Neural progenitor cell (in vitro differentiated cells): Measurements from ENCODE around the gene JDP2. TPM values are rescaled to one million over a fixed set of nuclear protein-coding genes. Genes with fewer than 3 reads are reported as not detected.

ENCODE experiments used
- DNase-seq: peaks from one replicate; pipeline ENCODE4 v3.0.0-alpha.2; 2016; ENCODE audit warnings: low spot score
- H2AFZ ChIP-seq: fragments of 200-600 bp; sonication (generic); replicated peaks from 2 replicates; pipeline ENCODE4 v1.6.1; 2016; ENCODE audit warnings: antibody characterized with exemption
- H3F3A ChIP-seq: fragments of 200-600 bp; sonication (generic); 2 replicates; pipeline ENCODE4 v1.6.1; 2016; ENCODE audit warnings: antibody characterized with exemption, low read depth
- H3K27ac ChIP-seq: fragments of 200-600 bp; sonication (generic); 2 replicates; pipeline ENCODE4 v1.5.1; 2016; ENCODE audit warnings: mild to moderate bottlenecking
- H3K27me3 ChIP-seq: fragments of 200-600 bp; sonication (generic); 2 replicates; pipeline ENCODE4 v1.6.1; 2016; ENCODE audit warnings: mild to moderate bottlenecking, moderate library complexity
- H3K36me3 ChIP-seq: fragments of 200-600 bp; sonication (generic); 2 replicates; pipeline ENCODE4 v1.5.1; 2016
- H3K4me1 ChIP-seq: fragments of 200-600 bp; sonication (generic); 2 replicates; pipeline ENCODE4 v1.6.1; 2016; ENCODE audit warnings: mixed run types
- H3K4me2 ChIP-seq: fragments of 200-600 bp; sonication (generic); 2 replicates; pipeline ENCODE4 v1.6.1; 2016
- H3K4me3 ChIP-seq: fragments of 200-600 bp; sonication (generic); 2 replicates; pipeline ENCODE4 v1.5.1; 2016
- H3K79me2 ChIP-seq: fragments of 200-600 bp; sonication (generic); 2 replicates; pipeline ENCODE4 v1.6.1; 2016; ENCODE audit warnings: low read depth
- H3K9ac ChIP-seq: fragments of 200-600 bp; sonication (generic); 2 replicates; pipeline ENCODE4 v1.6.1; 2016
- H3K9me3 ChIP-seq: fragments of 200-600 bp; sonication (generic); 2 replicates; pipeline ENCODE4 v1.5.1; 2016; ENCODE audit warnings: low read depth
- H4K20me1 ChIP-seq: fragments of 200-600 bp; sonication (generic); 2 replicates; pipeline ENCODE4 v1.6.1; 2016; ENCODE audit warnings: low read depth
- H3K27ac Mint-ChIP-seq: 3 replicates; pipeline ENCODE4 v1.8.0; 2021; ENCODE audit warnings: mixed read lengths
- H3K27me3 Mint-ChIP-seq: 2 replicates; pipeline ENCODE4 v1.8.0; 2022; ENCODE audit warnings: low read depth, mild to moderate bottlenecking, inconsistent platforms, moderate library complexity, mixed read lengths; ENCODE audit not compliant: insufficient read depth
- H3K36me3 Mint-ChIP-seq: 3 replicates; pipeline ENCODE4 v1.8.0; 2021; ENCODE audit warnings: mixed read lengths
- H3K4me1 Mint-ChIP-seq: 3 replicates; pipeline ENCODE4 v1.8.0; 2021; ENCODE audit warnings: mixed read lengths
- H3K4me3 Mint-ChIP-seq: 3 replicates; pipeline ENCODE4 v1.8.0; 2021; ENCODE audit warnings: mild to moderate bottlenecking, moderate library complexity, mixed read lengths
- H3K9me3 Mint-ChIP-seq: 3 replicates; pipeline ENCODE4 v1.8.0; 2020; ENCODE audit warnings: mixed read lengths
- EZH2 ChIP-seq: fragments of 200-600 bp; sonication (generic); IDR thresholded peaks from 2 replicates; pipeline ENCODE4 v1.6.1; 2017; ENCODE audit warnings: antibody characterized with exemption, mild to moderate bottlenecking, moderate library complexity
- EZH2phosphoT487 ChIP-seq: fragments of 200-600 bp; sonication (generic); IDR thresholded peaks from 2 replicates; pipeline ENCODE4 v1.6.1; 2017; ENCODE audit warnings: antibody characterized with exemption
- total RNA-seq: library from RNA; depleted of rRNA; stranded (reverse); fragments of >200 nt; gene quantifications from 2 replicates; pipeline ENCODE4 v1.2.3, GENCODE V29; 2015; ENCODE audit warnings: low replicate concordance
- TF ChIP-seq, protein P1 (sequence below): fragments of 200-600 bp; sonication (generic); IDR thresholded peaks from 2 replicates; pipeline ENCODE4 v1.5.1; 2017; ENCODE audit warnings: antibody characterized with exemption, mild to moderate bottlenecking

Gene JDP2
- total RNA-seq, 1 donor from 2014 or later: 2.5 TPM

DNA sequence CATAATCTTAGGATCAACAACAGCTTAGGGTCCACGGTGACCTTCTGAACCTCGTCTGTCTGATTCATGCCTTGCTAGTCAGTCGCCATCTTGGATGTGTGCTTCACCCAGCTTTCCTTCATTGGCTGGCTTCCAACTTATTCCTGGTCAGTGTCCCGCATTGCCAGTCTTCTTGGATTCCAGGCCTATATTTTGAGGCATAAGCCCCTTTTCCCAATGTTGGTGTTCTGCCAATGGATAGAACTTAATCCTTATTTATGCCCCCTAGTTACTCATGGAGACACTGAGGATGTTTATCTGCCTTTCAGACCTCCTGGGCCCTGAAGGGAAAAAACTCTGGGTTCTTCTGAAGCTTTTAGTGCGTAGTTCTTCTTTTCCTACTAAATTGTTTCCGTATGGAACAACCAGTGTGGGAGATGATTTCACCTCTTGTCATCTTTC is 5.8 kb downstream of the JDP2 start:
- peaks cover 12% of the 10 kb centered on the region for H3K27me3 Mint-ChIP-seq
- H3K4me1 Mint-ChIP-seq: peaks cover 10% of the 10 kb centered on the region
- Histone ChIP-seq H3K4me1 (peaks cover 1% of the 10 kb centered on the region), H3K36me3 (no peaks in the 10 kb centered on the region), H3K79me2 (no peaks in the 10 kb centered on the region), H3K9me3 (no peaks in the 10 kb centered on the region), H3K4me3 (no peak overlapping the region), H3K27ac (no peak overlapping the region), H3K9ac (no peak overlapping the region), H2AFZ (no peak overlapping the region), H3K27me3 (peaks cover 13% of the 10 kb centered on the region), H4K20me1 (no peaks in the 10 kb centered on the region), H3F3A (no peaks in the 10 kb centered on the region), H3K4me2 (no peak overlapping the region)
- H3K36me3 Mint-ChIP-seq: no peaks in the 10 kb centered on the region
- H3K27ac Mint-ChIP-seq: no peak overlapping the region
- TF ChIP-seq, protein P1, sequence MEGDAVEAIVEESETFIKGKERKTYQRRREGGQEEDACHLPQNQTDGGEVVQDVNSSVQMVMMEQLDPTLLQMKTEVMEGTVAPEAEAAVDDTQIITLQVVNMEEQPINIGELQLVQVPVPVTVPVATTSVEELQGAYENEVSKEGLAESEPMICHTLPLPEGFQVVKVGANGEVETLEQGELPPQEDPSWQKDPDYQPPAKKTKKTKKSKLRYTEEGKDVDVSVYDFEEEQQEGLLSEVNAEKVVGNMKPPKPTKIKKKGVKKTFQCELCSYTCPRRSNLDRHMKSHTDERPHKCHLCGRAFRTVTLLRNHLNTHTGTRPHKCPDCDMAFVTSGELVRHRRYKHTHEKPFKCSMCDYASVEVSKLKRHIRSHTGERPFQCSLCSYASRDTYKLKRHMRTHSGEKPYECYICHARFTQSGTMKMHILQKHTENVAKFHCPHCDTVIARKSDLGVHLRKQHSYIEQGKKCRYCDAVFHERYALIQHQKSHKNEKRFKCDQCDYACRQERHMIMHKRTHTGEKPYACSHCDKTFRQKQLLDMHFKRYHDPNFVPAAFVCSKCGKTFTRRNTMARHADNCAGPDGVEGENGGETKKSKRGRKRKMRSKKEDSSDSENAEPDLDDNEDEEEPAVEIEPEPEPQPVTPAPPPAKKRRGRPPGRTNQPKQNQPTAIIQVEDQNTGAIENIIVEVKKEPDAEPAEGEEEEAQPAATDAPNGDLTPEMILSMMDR: no peak
- TF ChIP-seq EZH2phosphoT487: no peak
- no peak for TF ChIP-seq EZH2
- no peaks in the 10 kb centered on the region for H3K9me3 Mint-ChIP-seq
- DNase-seq: no peak
- no peak overlapping the region for H3K4me3 Mint-ChIP-seq

DNA sequence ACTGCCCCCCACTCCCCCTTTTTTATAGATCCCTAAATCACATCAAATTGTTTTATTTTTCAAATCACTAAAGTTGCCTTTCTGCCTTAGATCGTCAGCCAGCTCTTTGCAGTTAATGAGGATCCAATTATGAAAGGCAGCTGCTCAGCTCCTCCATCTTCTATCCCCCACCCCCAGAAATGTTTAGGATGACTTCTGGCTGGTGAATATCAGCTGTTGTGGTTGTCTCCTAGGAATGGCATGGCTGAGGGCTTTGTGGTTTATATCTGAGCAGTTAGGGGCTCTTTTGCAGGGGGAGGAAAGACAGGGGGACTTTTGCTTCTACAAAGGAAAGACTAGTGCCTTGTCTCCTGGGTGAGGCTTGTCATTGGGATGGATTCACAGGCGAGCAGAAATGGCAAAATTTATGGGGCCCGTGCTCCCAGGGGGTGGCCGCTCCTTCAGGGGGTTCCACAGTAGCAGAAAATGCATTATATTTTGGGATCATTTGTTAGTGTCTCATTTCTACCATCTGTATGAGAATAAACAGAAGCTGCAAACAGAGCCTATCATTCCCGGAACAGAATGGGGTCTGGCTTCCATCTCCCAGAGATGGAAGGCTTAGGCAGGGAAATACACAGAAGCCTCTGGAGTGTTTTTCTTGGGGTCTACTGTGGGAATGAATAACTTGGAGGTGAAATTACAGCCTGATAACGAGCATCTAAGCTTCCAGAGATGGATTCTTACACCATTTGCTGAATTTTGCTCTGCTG is 6.5 kb downstream of the JDP2 start:
- no peak overlapping the region for H3K4me3 ChIP-seq
- H3K4me2 ChIP-seq: no peak overlapping the region
- H3K9me3 Mint-ChIP-seq: no peaks in the 10 kb centered on the region
- no peak overlapping the region for H2AFZ ChIP-seq
- no peak for DNase-seq
- H3K27me3 Mint-ChIP-seq: peaks cover 7% of the 10 kb centered on the region
- no peak overlapping the region for H3K27ac ChIP-seq
- peaks cover 9% of the 10 kb centered on the region for H3K4me1 Mint-ChIP-seq
- H3K4me3 Mint-ChIP-seq: no peak overlapping the region
- H3K9me3 ChIP-seq: no peaks in the 10 kb centered on the region
- no peaks in the 10 kb centered on the region for H3K36me3 ChIP-seq
- H3K4me1 ChIP-seq: peaks cover 6% of the 10 kb centered on the region
- H3K27me3 ChIP-seq: peaks cover 6% of the 10 kb centered on the region
- no peak for TF ChIP-seq EZH2phosphoT487
- no peak for TF ChIP-seq EZH2
- TF ChIP-seq, protein P1: no peak
- no peaks in the 10 kb centered on the region for H3F3A ChIP-seq
- no peaks in the 10 kb centered on the region for H4K20me1 ChIP-seq
- H3K36me3 Mint-ChIP-seq: no peaks in the 10 kb centered on the region
- H3K79me2 ChIP-seq: no peaks in the 10 kb centered on the region
- H3K9ac ChIP-seq: no peak overlapping the region
- no peak overlapping the region for H3K27ac Mint-ChIP-seq

DNA sequence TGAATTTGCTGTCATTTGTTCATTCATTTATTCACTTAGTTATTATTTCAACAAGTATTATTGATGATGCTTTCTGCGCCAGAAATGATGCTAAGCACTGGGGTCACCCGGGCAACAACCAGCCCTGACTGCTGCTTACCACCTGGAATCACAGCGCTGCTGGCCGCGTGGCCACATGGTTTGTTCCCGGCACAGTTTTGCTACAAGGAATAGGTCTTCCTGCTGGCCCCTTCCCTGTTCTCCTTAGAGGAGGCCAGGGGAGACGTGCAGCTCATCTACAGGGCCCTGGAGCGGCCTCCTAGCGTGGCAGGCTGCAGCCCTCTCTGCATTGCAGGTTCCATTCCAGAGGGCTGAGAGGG is 7.0 kb downstream of the JDP2 start:
- TF ChIP-seq, protein P1: no peak
- TF ChIP-seq EZH2 (no peak), EZH2phosphoT487 (no peak)
- no peaks in the 10 kb centered on the region for H3K79me2 ChIP-seq
- H3K27me3 ChIP-seq: peaks cover under 1% of the 10 kb centered on the region
- Mint-ChIP-seq H3K27me3 (peaks cover 5% of the 10 kb centered on the region), H3K4me1 (peaks cover 7% of the 10 kb centered on the region), H3K36me3 (no peaks in the 10 kb centered on the region), H3K27ac (no peak overlapping the region), H3K9me3 (no peaks in the 10 kb centered on the region), H3K4me3 (no peak overlapping the region)
- peaks cover 6% of the 10 kb centered on the region for H3K4me1 ChIP-seq
- no peak overlapping the region for H3K9ac ChIP-seq
- no peaks in the 10 kb centered on the region for H3K36me3 ChIP-seq
- no peak overlapping the region for H2AFZ ChIP-seq
- H3K4me2 ChIP-seq: no peak overlapping the region
- DNase-seq: no peak
- no peak overlapping the region for H3K27ac ChIP-seq
- H3K9me3 ChIP-seq: no peaks in the 10 kb centered on the region
- no peaks in the 10 kb centered on the region for H4K20me1 ChIP-seq
- H3F3A ChIP-seq: no peaks in the 10 kb centered on the region
- H3K4me3 ChIP-seq: no peak overlapping the region
